Measurements from ENCODE around the gene NUBPL. TPM values are rescaled to one million over a fixed set of nuclear protein-coding genes. Genes with fewer than 3 reads are reported as not detected.

Gene NUBPL, protein sequence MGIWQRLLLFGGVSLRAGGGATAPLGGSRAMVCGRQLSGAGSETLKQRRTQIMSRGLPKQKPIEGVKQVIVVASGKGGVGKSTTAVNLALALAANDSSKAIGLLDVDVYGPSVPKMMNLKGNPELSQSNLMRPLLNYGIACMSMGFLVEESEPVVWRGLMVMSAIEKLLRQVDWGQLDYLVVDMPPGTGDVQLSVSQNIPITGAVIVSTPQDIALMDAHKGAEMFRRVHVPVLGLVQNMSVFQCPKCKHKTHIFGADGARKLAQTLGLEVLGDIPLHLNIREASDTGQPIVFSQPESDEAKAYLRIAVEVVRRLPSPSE
- total RNA-seq, result 5.4 TPM

DNA sequence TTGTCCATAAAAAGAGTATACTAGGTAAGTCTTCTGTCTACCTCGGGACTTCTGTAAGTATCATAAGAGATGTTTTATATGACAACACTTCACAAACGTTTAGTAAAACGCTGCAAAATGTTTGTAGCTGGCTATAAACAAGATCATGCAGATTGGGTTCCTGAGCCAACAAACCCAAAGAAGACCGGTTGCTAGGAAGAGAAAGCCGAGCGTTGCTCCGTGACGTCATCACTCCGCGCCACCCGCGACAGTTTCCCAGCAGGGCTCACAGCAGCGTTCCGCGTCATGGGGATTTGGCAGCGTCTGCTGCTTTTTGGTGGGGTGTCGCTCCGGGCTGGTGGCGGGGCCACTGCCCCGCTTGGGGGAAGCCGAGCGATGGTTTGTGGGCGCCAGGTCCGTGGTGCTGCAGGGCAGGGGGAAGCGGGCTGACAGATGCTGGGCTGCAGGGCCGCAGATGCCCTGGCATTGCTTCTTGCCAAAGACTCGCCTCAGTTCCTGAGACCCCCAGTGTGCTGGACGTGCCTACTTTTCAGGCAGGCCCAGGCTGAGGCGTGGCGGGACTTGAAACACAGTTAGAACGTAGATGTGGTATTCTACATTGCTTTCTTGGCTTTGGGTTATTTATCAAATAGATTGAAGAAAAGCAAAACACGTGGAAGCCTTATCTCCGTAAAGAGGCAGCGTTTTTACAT lies at the start of gene NUBPL:
NUBPL (plus strand) TSS at position 250 of the 692 bp plus-strand sequence; CDS start at position 286, 36 bp downstream.
- DNase-seq (ENCODE audit: low read depth in 2 of 3, low spot score in 2 of 3), result peak; percentile 97 to 98 (median 98)

DNA sequence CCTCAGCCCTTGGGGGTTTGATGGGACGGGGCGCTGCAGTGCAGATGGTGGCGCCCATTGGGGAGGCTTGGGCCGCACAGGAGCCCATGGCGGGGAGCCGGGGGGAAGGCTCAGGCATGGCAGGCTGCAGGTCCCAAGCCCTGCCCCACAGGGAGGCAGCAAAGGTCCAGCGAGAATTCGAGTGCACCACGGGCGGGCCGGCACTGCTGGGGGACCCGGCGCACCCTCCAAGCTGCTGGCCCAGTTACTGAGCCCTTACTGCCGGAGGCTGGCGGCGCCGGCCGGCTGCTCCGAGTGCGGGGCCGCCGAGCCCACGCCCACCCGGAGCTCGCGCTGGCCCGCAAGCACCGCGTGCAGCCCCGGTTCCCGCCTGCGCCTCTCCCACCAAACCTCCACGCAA lies 34.1 kb upstream of the NUBPL start:
- no peak for DNase-seq (ENCODE audit: low read depth in 2 of 3, low spot score in 2 of 3)

DNA sequence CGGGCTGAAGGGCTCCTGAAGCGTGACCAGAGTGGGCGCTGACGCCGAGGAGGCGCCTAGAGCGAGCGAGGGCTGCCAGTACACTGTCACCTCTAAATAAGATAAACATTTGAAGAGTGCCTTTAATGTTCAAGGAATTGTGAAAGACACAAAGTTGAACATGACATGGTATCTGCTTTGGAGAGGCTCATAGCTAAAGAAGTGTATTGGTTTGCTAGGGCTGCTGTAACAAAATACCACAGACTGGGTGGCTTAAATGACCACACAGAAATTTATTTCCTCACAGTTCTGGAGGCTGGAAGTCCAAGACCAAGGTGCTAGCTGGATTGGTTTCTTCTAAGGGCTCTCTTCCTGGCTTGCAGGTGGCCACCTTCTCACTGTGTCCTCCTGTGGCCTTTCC lies 33.7 kb upstream of the NUBPL start:
- DNase-seq (ENCODE audit: low read depth in 2 of 3, low spot score in 2 of 3), result no peak

DNA sequence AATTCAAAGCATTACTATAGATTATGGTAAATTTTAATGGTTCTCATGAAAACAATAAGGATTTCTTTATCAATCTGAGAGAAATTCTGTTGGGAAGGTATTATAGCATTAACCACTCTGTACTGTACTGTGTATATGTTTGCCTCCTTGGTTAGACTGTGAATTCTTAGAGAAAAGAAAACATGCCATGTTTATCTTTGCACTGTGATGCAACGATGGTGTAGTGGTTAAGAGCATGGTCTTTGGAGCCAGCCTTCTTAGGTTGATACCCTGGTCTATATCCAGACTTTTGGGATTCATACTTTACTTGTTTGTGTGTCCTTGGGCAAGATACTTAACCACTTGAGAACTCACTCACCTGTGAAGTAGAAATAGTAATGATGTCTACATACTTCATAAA lies 32.2 kb upstream of the NUBPL start:
- DNase-seq (ENCODE audit: low read depth in 2 of 3, low spot score in 2 of 3), result no peak

DNA sequence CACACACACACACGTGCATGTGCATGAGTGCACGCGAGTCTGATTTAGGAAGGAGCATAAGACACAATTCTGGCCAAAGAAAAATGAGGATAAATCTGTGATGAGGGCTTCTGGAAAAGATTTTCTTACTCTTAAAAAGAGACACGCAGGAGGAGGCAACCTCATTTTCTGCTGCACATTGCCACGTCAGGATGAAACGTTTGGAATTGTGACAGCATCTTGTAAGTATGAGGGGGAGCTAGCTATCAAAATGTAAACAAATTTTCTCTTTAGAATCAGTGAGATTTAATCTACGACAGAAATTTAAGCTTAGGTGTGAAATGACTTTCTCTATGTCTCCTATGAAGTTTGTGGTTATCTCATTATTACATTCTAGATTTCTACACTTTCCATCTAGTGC lies 31.1 kb upstream of the NUBPL start:
- no peak for DNase-seq (ENCODE audit: low read depth in 2 of 3, low spot score in 2 of 3)

DNA sequence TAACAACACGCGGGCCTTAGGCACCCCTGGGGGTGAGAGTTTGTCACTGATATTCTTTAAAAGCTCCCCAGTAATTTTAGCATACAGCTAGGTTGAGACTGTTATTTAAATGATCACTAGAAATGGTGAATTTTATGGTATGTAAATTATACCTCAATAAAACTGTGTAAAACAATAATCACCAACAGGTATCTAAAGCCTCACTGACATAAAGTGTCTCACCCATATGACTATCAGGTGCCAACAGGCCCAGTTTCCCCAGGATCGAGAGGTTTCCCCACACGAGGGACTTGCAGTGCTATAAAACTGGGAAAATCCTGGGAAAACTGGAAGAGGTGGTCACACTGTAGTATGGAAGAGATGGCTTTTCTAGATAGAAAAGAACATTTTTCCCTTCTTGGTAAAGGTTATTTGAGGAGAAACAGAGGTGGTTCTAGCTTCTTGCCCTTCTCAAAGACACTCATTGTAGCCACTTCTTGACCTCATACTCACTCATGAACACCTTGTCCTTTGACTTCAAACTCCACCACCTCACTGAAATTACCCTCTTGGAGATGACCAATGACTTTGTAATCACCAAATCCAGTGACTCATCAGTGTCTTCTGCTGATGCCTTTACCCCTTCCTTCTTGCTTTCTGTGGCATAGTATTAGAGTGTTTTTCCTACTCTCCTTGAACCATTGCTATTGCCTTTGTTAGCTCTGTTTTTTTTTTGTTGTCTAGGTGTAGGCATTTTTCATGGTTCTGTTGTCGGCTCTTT lies 24.8 kb upstream of the NUBPL start:
- DNase-seq (ENCODE audit: low read depth in 2 of 3, low spot score in 2 of 3), result no peak

DNA sequence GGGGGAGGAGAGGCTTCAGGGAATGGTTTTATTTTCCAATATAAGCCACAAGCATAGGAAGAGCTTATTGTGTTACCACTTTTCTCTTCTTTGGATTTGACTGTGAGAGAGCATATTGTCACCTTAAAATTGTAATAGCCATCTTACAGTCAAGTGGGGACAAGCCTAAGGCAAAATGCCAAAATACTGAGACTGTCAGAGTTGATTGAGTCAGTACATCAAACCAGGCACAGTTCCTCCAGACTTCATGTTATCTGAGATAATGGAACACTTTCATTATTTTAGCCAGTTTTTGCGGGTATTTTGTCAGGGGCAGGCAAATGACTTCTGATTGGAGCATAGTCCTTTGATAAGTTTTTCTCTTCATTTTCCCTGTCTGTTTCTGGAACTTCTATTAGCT lies 19.5 kb upstream of the NUBPL start:
- DNase-seq (ENCODE audit: low read depth in 2 of 3, low spot score in 2 of 3), result no peak

DNA sequence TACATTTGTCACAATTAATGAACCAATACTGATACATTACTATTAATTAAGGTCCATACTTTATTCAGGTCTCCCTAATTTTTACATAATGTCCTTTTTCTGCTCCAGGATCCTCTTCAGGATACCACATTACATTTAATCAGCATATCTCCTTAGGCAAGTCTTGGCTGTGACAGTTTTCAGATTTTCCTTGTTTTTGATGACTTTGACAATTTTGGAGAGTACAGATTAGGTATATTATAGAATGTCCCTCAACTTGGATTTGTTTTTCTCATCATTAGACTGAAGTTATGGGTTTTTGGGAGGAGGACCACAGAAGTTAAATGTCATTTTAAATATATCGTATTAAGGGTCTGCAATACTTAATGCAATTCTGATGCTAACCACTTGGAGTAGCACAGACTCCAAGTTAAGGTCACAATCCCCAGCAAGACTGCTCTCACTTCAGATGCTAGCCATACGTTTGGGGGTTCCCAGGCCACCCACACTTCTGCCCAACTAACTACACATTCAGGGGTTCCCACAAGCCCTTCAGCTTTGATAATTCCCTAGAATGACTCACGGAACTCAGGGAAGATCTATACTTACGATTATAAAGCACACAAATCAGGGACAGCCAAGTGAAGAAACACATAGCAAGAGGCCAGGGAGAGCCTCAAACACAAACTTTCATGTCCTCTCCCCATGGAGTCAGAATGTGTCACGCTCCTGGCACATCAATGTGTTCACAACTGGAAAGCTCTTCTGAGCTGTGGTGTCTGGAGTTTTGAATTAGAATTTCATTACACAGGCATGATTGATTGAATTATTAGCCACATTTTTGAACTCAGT lies 17.0 kb upstream of the NUBPL start:
- peak in 1 of 3 donors; percentile 12 for DNase-seq (ENCODE audit: low read depth in 2 of 3, low spot score in 2 of 3)

DNA sequence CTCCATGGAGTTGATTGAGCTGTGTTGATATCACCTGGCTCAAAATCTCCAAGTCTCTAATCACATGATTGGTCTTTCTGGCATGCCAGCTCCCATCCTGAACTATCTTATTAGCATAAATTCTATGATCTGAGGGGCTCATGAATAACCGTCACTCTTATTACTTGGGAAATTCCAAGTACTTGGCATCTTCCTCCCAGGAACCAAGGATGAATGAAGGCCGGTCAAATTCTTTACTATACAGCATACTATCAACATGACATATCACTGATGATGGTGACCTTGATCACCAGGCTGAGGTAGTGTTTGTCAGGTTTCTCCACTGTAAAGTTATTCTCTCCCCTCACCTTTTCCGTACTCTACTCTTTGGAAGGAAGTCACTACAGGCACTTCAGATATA lies 16.4 kb upstream of the NUBPL start:
- no peak for DNase-seq (ENCODE audit: low read depth in 2 of 3, low spot score in 2 of 3)

DNA sequence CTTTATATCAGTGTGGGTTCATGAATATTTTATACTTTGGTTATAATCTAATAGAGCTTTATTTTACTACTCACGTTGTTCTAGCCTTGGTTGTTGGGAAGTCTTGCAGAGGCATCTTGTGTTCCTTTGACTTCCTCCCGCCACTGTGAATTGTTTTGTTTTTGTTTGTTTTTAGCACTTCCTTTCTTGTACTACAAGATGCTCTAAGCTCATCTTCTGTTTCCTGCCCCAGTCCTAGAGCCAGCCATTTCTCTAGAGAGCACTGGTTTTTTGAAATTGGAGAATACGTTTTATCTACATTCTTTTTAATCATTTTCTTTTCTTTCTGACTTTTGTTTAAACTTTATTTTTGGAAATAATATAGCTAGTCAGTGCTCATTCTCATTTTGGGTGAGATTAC lies 15.9 kb upstream of the NUBPL start:
- DNase-seq (ENCODE audit: low read depth in 2 of 3, low spot score in 2 of 3), result no peak

DNA sequence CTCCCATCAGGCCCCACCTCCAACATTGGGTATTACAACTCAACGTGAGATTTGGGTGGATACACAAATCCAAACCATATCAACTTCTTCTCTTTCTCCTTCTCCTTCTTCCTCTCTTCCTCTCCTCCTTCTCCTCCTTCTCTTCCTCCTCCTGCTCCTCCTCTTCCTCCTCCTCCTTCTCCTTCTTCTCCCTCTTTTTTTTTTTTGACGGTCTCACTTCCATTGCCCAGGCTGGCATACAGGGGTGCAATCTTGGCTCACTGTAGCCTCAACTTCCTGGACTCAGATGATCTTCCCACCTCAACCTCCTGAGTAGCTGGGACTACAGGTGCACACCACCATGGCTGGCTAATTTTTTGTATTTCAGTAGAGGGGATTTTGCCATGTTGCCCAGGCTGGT lies 11.4 kb upstream of the NUBPL start:
- no peak for DNase-seq (ENCODE audit: low read depth in 2 of 3, low spot score in 2 of 3)

DNA sequence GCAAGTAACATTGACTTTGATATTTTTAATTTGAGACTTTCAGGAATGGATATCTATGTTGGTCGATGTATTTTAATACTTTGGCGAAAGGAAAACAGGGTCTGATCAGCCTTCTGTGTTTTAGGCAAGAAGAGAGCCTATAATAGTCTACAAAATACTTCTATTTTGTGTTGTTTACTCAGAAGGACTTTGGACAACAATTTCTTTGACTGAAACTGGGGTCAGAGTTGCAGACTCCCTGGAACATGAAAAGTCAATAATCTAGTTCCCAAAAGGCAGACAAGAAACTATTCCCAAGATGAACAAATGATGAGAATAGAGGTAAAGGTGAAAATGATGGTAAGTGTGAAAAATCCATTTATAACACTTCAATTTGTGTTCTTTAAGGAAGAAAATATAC lies 10.6 kb upstream of the NUBPL start:
- no peak for DNase-seq (ENCODE audit: low read depth in 2 of 3, low spot score in 2 of 3)

DNA sequence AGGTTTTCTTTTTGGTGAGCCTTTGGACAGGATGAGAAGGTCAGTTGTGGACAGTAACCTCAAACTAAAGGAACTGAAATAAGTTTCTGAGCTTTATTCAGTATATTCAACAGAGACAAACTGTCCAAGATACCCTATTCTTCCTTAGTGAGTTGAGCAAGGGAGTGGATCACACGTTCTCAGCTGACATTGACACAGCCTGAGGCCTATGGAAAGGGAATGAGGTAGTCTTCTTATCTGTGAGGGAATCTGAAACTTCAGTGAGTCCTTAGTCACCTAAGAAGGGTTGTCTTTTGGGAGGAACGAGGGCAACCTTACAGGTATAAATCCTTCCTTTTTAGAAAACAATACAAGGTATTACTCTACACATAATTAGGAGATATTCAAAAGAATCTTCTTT lies 5.0 kb upstream of the NUBPL start:
- no peak for DNase-seq (ENCODE audit: low read depth in 2 of 3, low spot score in 2 of 3)

DNA sequence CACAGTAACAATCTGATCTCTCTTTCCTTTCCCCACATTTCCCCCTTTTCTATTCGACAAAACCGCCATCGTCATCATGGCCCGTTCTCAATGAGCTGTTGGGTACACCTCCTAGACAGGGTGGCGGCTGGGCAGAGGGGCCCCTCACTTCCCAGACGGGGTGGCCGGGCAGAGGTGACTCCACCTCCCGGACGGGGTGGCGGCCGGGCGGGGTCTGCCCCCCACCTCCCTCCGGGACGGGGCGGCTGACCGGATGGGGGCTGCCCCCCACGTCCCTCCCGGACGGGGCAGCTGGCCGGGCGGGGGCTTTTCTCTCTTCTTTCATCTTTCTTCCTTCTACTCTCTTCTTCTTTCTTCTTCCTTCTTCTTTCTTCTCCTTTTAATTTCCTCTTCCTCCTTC lies 1.3 kb upstream of the NUBPL start:
- DNase-seq (ENCODE audit: low read depth in 2 of 3, low spot score in 2 of 3), result no peak

DNA sequence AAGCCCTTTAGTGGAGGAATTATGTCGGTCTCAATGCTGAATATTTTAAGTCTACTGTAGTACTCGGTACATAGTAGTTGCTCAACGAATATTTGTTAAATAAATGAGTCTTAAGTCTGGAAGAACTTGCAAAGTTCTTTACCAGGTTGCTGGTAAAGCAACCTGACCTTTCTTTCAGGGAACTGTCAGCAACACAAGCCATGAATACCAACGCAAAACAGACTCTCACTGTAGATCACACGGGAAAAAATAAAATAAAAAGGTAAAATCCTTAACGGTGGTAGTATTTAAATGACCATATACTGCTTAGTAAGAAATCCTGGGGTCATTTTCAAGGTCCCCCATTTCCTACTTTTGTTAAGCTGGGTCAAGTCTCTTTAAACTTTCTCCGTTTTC lies 447 bp upstream of the NUBPL start:
- no peak for DNase-seq (ENCODE audit: low read depth in 2 of 3, low spot score in 2 of 3)

DNA sequence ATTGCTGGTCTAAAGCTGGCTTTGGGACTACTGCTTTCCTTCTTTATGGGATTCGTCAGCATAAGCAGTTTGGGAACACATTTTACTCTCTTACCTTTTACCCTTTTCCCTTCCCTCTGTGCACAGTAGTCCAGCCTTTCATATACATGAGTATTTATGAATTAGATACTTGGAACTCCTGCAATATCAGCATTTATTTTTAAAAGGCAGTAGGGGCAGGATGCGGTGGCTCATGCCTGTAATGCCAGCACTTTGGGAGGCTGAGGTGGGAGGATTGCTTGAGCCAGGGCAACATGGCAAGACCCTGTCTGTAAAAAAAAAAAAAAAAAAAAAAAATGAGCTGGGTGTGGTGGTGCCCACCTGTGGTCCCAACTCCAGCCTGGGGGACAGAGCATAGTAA lies 3.0 kb downstream of the NUBPL start:
- no peak for DNase-seq (ENCODE audit: low read depth in 2 of 3, low spot score in 2 of 3)

DNA sequence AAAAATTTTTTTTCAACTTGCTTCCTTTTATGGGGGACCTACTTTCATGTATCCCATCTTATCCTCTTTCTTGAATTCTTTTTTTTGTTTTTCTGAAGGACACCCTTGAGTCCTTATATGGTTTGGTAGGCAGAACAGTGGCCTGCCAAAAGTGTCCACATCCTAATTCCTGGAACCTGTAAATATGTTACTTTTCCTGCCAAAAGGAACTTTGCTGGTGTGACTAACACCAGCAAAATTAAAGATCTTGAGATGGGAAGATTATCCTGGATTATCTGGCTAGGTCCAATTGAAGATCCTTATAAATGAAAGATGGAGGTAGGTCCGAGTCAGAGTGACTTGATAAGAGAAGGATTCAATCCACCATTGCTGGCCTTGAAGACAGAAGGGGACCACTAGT lies 5.3 kb downstream of the NUBPL start:
- no peak for DNase-seq (ENCODE audit: low read depth in 2 of 3, low spot score in 2 of 3)

DNA sequence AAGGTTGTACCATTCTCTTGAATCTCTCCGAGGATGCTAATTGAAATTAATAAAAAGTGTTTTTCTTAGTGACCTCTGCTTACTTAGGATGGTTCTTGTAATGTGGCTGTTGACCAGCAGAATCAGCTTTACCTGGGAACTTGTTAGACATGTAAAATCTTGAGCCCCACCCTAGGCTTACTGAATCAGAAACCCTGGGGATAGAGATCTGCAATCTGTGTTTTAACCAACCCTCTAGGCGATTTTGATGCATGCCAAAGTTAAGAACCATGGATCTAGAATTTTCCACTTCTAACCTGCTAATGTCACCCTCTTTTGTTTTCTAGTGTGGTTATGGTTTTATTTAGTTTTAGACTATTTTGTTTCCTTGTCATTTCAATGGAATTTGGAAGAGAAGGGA lies 6.5 kb downstream of the NUBPL start:
- DNase-seq (ENCODE audit: low read depth in 2 of 3, low spot score in 2 of 3), result no peak

DNA sequence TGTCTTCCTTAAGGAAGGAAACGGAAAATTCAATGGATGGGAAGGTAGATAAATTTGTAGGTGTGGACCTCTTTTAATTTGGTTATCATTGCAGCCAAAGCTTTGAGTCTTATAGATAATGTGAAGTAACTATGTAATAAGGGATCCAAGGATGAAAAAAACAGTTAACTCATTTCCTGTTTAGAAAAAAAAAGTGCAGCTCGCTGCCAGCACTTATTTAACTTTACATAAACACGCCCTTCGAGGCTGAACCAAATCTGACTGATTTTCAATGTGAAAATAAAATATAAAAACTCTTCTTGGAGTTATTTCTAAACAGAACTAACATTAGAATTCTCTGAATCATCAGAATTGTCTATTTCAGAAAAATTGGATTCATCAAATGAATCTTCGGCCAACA lies 7.0 kb downstream of the NUBPL start:
- peak in 1 of 3 donors; percentile 52 for DNase-seq (ENCODE audit: low read depth in 2 of 3, low spot score in 2 of 3)

DNA sequence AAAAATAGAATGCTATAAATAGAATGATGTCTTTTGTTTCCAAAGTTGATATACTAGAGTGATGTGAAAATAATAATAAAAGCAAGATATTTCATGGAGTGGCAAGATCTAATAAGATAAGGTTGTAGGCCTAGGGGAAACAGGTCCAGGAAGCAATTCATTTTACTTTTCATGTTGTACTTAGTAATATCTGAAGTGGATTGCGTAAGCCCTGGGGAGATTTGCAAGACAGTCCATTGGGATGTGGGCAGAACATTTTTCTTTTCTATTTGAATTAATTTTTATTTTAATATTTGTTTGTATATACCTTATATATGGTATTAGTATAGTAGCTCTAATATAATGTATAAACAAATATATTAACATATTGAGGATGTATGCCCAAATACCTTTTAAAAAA lies 7.5 kb downstream of the NUBPL start:
- DNase-seq (ENCODE audit: low read depth in 2 of 3, low spot score in 2 of 3), result no peak

DNA sequence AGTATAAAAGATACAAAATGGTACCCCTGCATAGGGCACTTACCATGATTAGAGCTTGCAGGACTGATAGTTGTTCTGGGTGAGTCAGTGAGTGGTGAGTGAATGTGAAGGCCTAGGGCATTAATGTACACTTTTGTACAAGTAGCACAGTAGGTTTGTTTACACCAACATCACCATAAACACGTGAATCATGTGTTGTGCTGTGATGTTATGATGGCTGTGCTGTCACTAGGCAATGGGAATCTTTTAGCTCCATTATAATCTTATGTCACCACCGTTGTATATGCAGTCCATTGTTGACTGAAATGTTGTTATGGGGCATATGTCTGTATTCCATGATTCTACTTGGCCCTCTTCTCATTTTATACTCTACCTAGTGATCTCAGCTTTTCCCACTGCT lies 11.8 kb downstream of the NUBPL start:
- no peak for DNase-seq (ENCODE audit: low read depth in 2 of 3, low spot score in 2 of 3)

Measured in hematopoietic multipotent progenitor cell (in vitro differentiated cells).